ENCODE results near the gene ZFP91. TPM values are rescaled to one million over a fixed set of nuclear protein-coding genes. Genes with fewer than 3 reads are reported as not detected.

Gene ZFP91
- total and polyA plus RNA-seq, 2 of the 13 experiments (the other 11 are each of a cell fraction or from before 2014, with no cell fraction given): 13.5 to 38.6 TPM

DNA sequence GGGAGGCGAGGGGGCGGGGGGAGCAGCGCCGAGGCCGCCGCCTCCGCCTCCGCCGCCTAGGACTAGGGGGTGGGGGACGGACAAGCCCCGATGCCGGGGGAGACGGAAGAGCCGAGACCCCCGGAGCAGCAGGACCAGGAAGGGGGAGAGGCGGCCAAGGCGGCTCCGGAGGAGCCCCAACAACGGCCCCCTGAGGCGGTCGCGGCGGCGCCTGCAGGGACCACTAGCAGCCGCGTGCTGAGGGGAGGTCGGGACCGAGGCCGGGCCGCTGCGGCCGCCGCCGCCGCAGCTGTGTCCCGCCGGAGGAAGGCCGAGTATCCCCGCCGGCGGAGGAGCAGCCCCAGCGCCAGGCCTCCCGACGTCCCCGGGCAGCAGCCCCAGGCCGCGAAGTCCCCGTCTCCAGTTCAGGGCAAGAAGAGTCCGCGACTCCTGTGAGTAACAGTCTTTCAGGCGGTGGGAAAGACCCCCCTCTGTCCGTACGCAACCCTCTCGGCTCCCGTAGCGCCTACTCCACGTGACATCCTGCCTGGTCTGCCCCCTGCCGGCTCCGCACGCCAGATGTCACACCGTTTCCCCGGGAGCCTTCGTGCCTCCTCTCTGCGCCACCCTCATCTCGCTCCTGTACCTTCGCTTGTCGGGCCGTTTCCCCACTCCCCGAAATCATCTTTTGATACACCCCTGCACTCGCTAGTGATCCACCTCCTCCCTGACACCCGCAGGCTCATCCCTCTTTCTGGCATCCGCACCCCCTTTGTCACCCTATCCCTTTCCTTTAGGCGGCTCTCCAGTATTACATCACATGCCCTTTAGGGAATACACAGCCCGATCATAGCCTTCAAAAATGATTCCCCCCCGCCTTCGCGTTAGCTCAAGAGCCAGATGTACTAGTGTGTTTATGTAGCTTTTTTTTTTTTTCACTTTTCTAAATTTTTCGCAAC, 598 bp downstream of the ZFP91 start (continued):
- TF ChIP-seq ARID3A (IDR thresholded peaks at IDR 0.05; ENCODE audit: low read depth, low read length) (no peak), ZNF879 (CRISPR knock-in tag; IDR thresholded peaks at IDR 0.05) (no peak), CCAR2 (optimal IDR thresholded peaks at IDR 0.05; ENCODE audit: low read depth, low read length) (no peak), SAP130 (CRISPR knock-in tag; IDR thresholded peaks at IDR 0.05; ENCODE audit: low read depth) (peak; percentile 97), ZSCAN12 (CRISPR knock-in tag; IDR thresholded peaks at IDR 0.05) (no peak), CBX2 (IDR thresholded peaks at IDR 0.05; ENCODE audit: low read depth, low read length) (no peak), CBX2 (CRISPR knock-in tag; IDR thresholded peaks at IDR 0.05; ENCODE audit: low read depth) (no peak), DMAP1 (CRISPR knock-in tag; IDR thresholded peaks at IDR 0.05) (peak; percentile 97), CENPBD1 (CRISPR knock-in tag; IDR thresholded peaks at IDR 0.05; ENCODE audit: borderline replicate concordance, low read depth) (no peak), ZMAT3 (CRISPR knock-in tag; conservative IDR thresholded peaks at IDR 0.05) (no peak), TOPORS (CRISPR knock-in tag; IDR thresholded peaks at IDR 0.05) (no peak), KMT2A (CRISPR knock-in tag; IDR thresholded peaks at IDR 0.05) (peak; percentile 99), NFATC3 (CRISPR knock-in tag; IDR thresholded peaks at IDR 0.05) (no peak), FIP1L1 (IDR thresholded peaks at IDR 0.05; ENCODE audit: borderline replicate concordance, insufficient read depth, low read depth, low read length) (no peak)
- TF ChIP-seq, protein P1, sequence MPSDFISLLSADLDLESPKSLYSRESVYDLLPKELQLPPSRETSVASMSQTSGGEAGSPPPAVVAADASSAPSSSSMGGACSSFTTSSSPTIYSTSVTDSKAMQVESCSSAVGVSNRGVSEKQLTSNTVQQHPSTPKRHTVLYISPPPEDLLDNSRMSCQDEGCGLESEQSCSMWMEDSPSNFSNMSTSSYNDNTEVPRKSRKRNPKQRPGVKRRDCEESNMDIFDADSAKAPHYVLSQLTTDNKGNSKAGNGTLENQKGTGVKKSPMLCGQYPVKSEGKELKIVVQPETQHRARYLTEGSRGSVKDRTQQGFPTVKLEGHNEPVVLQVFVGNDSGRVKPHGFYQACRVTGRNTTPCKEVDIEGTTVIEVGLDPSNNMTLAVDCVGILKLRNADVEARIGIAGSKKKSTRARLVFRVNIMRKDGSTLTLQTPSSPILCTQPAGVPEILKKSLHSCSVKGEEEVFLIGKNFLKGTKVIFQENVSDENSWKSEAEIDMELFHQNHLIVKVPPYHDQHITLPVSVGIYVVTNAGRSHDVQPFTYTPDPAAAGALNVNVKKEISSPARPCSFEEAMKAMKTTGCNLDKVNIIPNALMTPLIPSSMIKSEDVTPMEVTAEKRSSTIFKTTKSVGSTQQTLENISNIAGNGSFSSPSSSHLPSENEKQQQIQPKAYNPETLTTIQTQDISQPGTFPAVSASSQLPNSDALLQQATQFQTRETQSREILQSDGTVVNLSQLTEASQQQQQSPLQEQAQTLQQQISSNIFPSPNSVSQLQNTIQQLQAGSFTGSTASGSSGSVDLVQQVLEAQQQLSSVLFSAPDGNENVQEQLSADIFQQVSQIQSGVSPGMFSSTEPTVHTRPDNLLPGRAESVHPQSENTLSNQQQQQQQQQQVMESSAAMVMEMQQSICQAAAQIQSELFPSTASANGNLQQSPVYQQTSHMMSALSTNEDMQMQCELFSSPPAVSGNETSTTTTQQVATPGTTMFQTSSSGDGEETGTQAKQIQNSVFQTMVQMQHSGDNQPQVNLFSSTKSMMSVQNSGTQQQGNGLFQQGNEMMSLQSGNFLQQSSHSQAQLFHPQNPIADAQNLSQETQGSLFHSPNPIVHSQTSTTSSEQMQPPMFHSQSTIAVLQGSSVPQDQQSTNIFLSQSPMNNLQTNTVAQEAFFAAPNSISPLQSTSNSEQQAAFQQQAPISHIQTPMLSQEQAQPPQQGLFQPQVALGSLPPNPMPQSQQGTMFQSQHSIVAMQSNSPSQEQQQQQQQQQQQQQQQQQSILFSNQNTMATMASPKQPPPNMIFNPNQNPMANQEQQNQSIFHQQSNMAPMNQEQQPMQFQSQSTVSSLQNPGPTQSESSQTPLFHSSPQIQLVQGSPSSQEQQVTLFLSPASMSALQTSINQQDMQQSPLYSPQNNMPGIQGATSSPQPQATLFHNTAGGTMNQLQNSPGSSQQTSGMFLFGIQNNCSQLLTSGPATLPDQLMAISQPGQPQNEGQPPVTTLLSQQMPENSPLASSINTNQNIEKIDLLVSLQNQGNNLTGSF (CRISPR knock-in tag; IDR thresholded peaks at IDR 0.05): no peak
- TF ChIP-seq, protein P2, sequence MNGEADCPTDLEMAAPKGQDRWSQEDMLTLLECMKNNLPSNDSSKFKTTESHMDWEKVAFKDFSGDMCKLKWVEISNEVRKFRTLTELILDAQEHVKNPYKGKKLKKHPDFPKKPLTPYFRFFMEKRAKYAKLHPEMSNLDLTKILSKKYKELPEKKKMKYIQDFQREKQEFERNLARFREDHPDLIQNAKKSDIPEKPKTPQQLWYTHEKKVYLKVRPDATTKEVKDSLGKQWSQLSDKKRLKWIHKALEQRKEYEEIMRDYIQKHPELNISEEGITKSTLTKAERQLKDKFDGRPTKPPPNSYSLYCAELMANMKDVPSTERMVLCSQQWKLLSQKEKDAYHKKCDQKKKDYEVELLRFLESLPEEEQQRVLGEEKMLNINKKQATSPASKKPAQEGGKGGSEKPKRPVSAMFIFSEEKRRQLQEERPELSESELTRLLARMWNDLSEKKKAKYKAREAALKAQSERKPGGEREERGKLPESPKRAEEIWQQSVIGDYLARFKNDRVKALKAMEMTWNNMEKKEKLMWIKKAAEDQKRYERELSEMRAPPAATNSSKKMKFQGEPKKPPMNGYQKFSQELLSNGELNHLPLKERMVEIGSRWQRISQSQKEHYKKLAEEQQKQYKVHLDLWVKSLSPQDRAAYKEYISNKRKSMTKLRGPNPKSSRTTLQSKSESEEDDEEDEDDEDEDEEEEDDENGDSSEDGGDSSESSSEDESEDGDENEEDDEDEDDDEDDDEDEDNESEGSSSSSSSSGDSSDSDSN (CRISPR knock-in tag; IDR thresholded peaks at IDR 0.05): peak; percentile 70; the same call in 1 of the 2 replicates
- TF ChIP-seq, protein P3, sequence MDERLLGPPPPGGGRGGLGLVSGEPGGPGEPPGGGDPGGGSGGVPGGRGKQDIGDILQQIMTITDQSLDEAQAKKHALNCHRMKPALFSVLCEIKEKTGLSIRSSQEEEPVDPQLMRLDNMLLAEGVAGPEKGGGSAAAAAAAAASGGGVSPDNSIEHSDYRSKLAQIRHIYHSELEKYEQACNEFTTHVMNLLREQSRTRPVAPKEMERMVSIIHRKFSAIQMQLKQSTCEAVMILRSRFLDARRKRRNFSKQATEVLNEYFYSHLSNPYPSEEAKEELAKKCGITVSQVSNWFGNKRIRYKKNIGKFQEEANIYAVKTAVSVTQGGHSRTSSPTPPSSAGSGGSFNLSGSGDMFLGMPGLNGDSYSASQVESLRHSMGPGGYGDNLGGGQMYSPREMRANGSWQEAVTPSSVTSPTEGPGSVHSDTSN (CRISPR knock-in tag; IDR thresholded peaks at IDR 0.05): no peak
